Right atrium auricular region (tissue), 2 donors: ENCODE data around the gene RBM25. TPM values are rescaled to one million over a fixed set of nuclear protein-coding genes. Genes with fewer than 3 reads are reported as not detected.
A peak's percentile ranks its signal among the peaks of the same experiment; 100 is the strongest.
"Not testable (repeated sequence)": the region's sequence is repeated elsewhere in the genome, so short reads cannot be mapped to it uniquely, and the experiment has no call there.

Source experiments
- DNase-seq: peaks from one replicate; pipeline ENCODE4 v3.0.0-alpha.2; 2019; ENCODE audit warnings: low spot score
- H3K27ac ChIP-seq, 2 donors: fragments of 200-600 bp; sonication (generic); 1 replicate in 1 of 2; 2 replicates in 1 of 2; pipeline ENCODE4 v1.5.1; 2016 to 2019
- H3K27me3 ChIP-seq, 2 donors: fragments of 200-600 bp; sonication (generic); one replicate each; pipeline versions ENCODE4 v1.5.1 to v1.6.0; 2017 to 2019
- H3K36me3 ChIP-seq: fragments of 200-600 bp; sonication (generic); one replicate; pipeline ENCODE4 v1.5.1; 2016
- H3K4me1 ChIP-seq, 2 donors: fragments of 200-600 bp; sonication (generic); one replicate each; pipeline versions ENCODE4 v1.5.1 to v1.6.0; 2017 to 2019
- H3K4me3 ChIP-seq, 2 donors: fragments of 200-600 bp; sonication (generic); 1 replicate in 1 of 2; 2 replicates in 1 of 2; pipeline ENCODE4 v1.5.1; 2017 to 2019; ENCODE audit warnings: mild to moderate bottlenecking in 1 of 2, moderate library complexity in 1 of 2
- H3K9me3 ChIP-seq, 2 donors: fragments of 200-600 bp; sonication (generic); one replicate each; pipeline ENCODE4 v1.5.1; 2019
- CTCF ChIP-seq, 2 donors: fragments of 200-600 bp; sonication (generic); IDR thresholded peaks; one replicate each; pipeline ENCODE4 v1.5.1; 2019; ENCODE audit warnings: antibody characterized with exemption in 2 of 2
- total RNA-seq, 2 donors: library from RNA; depleted of rRNA; stranded (reverse); fragments of >200 nt; gene quantifications; one replicate each; pipeline ENCODE4 v1.1.0, GENCODE V29; 2016

The RBM25 gene
- total RNA-seq, 2 donors from 2014 or later = 17.3 to 20.2 TPM

- Histone ChIP-seq H3K36me3 (peaks cover 10% of the 10 kb centered on the region), H3K9me3 (no peaks in the 10 kb centered on the region), H3K4me1 (peaks cover 0 to 30% of the 10 kb centered on the region in 2 donors), H3K27ac (peak overlapping the region; percentile 92 to 96), H3K4me3 (peak overlapping the region; percentile 84 to 88), H3K27me3 (no peaks in the 10 kb centered on the region)
- DNase-seq = no peak
- no peak for TF ChIP-seq CTCF (IDR thresholded peaks at IDR 0.05)
Observed at GRCh38 chr14:73026243-73026844, 32.0 kb upstream of the RBM25 start.

GRCh38 chr14:73026845-73027542 is 31.3 kb upstream of the RBM25 start, which contains the start of gene ZFYVE1:
Gene ZFYVE1 (minus strand): TSS chr14:73027106. CDS start chr14:73024508, 2,598 bp downstream.
- Histone ChIP-seq H3K36me3 (peaks cover 10% of the 10 kb centered on the region), H3K27ac (peak within 1 kb of the TSS; percentile 92 to 96), H3K27me3 (no peaks in the 10 kb centered on the region), H3K4me1 (peaks cover 0 to 30% of the 10 kb centered on the region in 2 donors), H3K9me3 (no peaks in the 10 kb centered on the region), H3K4me3 (peak within 1 kb of the TSS; percentile 84 to 88)
- no peak for TF ChIP-seq CTCF (IDR thresholded peaks at IDR 0.05)
- DNase-seq = peak; percentile 98

GRCh38 chr14:73027546-73027945 is 30.8 kb upstream of the RBM25 start:
- no peaks in the 10 kb centered on the region for H3K27me3 ChIP-seq
- H3K27ac ChIP-seq = no peak overlapping the region
- peaks cover 0 to 26% of the 10 kb centered on the region in 2 donors for H3K4me1 ChIP-seq
- H3K9me3 ChIP-seq = no peaks in the 10 kb centered on the region
- peak overlapping the region; percentile 84 to 88 for H3K4me3 ChIP-seq
- TF ChIP-seq CTCF (IDR thresholded peaks at IDR 0.05) = no peak
- peaks cover 10% of the 10 kb centered on the region for H3K36me3 ChIP-seq
- DNase-seq = no peak

- TF ChIP-seq CTCF (IDR thresholded peaks at IDR 0.05) = no peak
- Histone ChIP-seq H3K4me3 (no peak overlapping the region), H3K36me3 (peaks cover 10% of the 10 kb centered on the region), H3K4me1 (peaks cover 0 to 22% of the 10 kb centered on the region in 2 donors), H3K9me3 (no peaks in the 10 kb centered on the region), H3K27me3 (no peaks in the 10 kb centered on the region), H3K27ac (no peak overlapping the region)
- DNase-seq = no peak
Observed at GRCh38 chr14:73027984-73028383, 30.4 kb upstream of the RBM25 start.

GRCh38 chr14:73036706-73037450 is 21.5 kb upstream of the RBM25 start:
- H3K36me3 ChIP-seq, DNase-seq, H3K9me3 ChIP-seq, H3K4me3 ChIP-seq, H3K27me3 ChIP-seq, H3K4me1 ChIP-seq, H3K27ac ChIP-seq: not testable (repeated sequence)

GRCh38 chr14:73047808-73048207 is 10.5 kb upstream of the RBM25 start:
- H3K36me3 ChIP-seq = no peaks in the 10 kb centered on the region
- no peaks in the 10 kb centered on the region for H3K4me1 ChIP-seq
- H3K9me3 ChIP-seq = no peaks in the 10 kb centered on the region
- no peaks in the 10 kb centered on the region for H3K27me3 ChIP-seq
- TF ChIP-seq CTCF (IDR thresholded peaks at IDR 0.05) = no peak
- no peak overlapping the region for H3K4me3 ChIP-seq
- DNase-seq = no peak
- H3K27ac ChIP-seq = no peak overlapping the region
